Measurements from ENCODE around the gene GJA9. TPM values are rescaled to one million over a fixed set of nuclear protein-coding genes. Genes with fewer than 3 reads are reported as not detected.
"Not testable (repeated sequence)": the region's sequence is repeated elsewhere in the genome, so short reads cannot be mapped to it uniquely, and the experiment has no call there.

Gene GJA9
- not detected in 2 replicates for total RNA-seq

GRCh38 chr1:38881487-38881886, at the start of gene GJA9:
Gene GJA9 (minus strand): TSS chr1:38881587. CDS start chr1:38876098, 5,489 bp downstream.
- DNase-seq (ENCODE audit: extremely low read depth, low read depth, low spot score), result no peak

- no peak for DNase-seq (ENCODE audit: extremely low read depth, low read depth, low spot score)
These were observed 48.1 kb upstream of the GJA9 start for GRCh38 chr1:38929476-38929875.

GRCh38 chr1:38929054-38929453, 47.7 kb upstream of the GJA9 start:
- DNase-seq (ENCODE audit: extremely low read depth, low read depth, low spot score), result no peak

- DNase-seq (ENCODE audit: extremely low read depth, low read depth, low spot score), result no peak
These were observed 44.7 kb upstream of the GJA9 start for GRCh38 chr1:38926091-38926490.

GRCh38 chr1:38925391-38925790, 44.0 kb upstream of the GJA9 start:
- DNase-seq (ENCODE audit: extremely low read depth, low read depth, low spot score), result no peak

GRCh38 chr1:38923607-38924006, 42.2 kb upstream of the GJA9 start:
- no peak for DNase-seq (ENCODE audit: extremely low read depth, low read depth, low spot score)

GRCh38 chr1:38919130-38919529, 37.7 kb upstream of the GJA9 start:
- no peak for DNase-seq (ENCODE audit: extremely low read depth, low read depth, low spot score)

GRCh38 chr1:38918568-38918967, 37.2 kb upstream of the GJA9 start:
- no peak for DNase-seq (ENCODE audit: extremely low read depth, low read depth, low spot score)

GRCh38 chr1:38917772-38918171, 36.4 kb upstream of the GJA9 start:
- no peak for DNase-seq (ENCODE audit: extremely low read depth, low read depth, low spot score)

- no peak for DNase-seq (ENCODE audit: extremely low read depth, low read depth, low spot score)
These were observed 36.0 kb upstream of the GJA9 start for GRCh38 chr1:38917337-38917736.

GRCh38 chr1:38915352-38915948, 34.1 kb upstream of the GJA9 start:
- DNase-seq (ENCODE audit: extremely low read depth, low read depth, low spot score), result no peak

GRCh38 chr1:38914908-38915307, 33.5 kb upstream of the GJA9 start:
- DNase-seq (ENCODE audit: extremely low read depth, low read depth, low spot score), result not testable (repeated sequence)

GRCh38 chr1:38908821-38909220, 27.4 kb upstream of the GJA9 start:
- DNase-seq (ENCODE audit: extremely low read depth, low read depth, low spot score), result no peak

- no peak for DNase-seq (ENCODE audit: extremely low read depth, low read depth, low spot score)
These were observed 24.6 kb upstream of the GJA9 start for GRCh38 chr1:38905985-38906384.

GRCh38 chr1:38899560-38899959, 18.2 kb upstream of the GJA9 start:
- no peak for DNase-seq (ENCODE audit: extremely low read depth, low read depth, low spot score)

GRCh38 chr1:38898653-38899230, 17.4 kb upstream of the GJA9 start:
- DNase-seq (ENCODE audit: extremely low read depth, low read depth, low spot score), result no peak

- no peak for DNase-seq (ENCODE audit: extremely low read depth, low read depth, low spot score)
These were observed 14.8 kb upstream of the GJA9 start for GRCh38 chr1:38896169-38896568.

- DNase-seq (ENCODE audit: extremely low read depth, low read depth, low spot score), result no peak
These were observed 11.6 kb upstream of the GJA9 start for GRCh38 chr1:38892976-38893375.

GRCh38 chr1:38891753-38892152, 10.4 kb upstream of the GJA9 start:
- no peak for DNase-seq (ENCODE audit: extremely low read depth, low read depth, low spot score)

GRCh38 chr1:38889589-38889988, 8.2 kb upstream of the GJA9 start:
- DNase-seq (ENCODE audit: extremely low read depth, low read depth, low spot score), result no peak

- no peak for DNase-seq (ENCODE audit: extremely low read depth, low read depth, low spot score)
These were observed 7.3 kb upstream of the GJA9 start for GRCh38 chr1:38888423-38889333.

- DNase-seq (ENCODE audit: extremely low read depth, low read depth, low spot score), result no peak
These were observed 3.7 kb upstream of the GJA9 start for GRCh38 chr1:38885092-38885491.

Data from glomerular endothelial cell (primary cell).